GF-D8 (cell line): ENCODE data around the gene PUS7.
"Not testable (repeated sequence)": the region's sequence is repeated elsewhere in the genome, so short reads cannot be mapped to it uniquely, and the experiment has no call there.

Experiments used
- DNase-seq: peaks from one replicate; lab custom pipeline; 2025; lab: John Stamatoyannopoulos, UW

The PUS7 gene

DNA sequence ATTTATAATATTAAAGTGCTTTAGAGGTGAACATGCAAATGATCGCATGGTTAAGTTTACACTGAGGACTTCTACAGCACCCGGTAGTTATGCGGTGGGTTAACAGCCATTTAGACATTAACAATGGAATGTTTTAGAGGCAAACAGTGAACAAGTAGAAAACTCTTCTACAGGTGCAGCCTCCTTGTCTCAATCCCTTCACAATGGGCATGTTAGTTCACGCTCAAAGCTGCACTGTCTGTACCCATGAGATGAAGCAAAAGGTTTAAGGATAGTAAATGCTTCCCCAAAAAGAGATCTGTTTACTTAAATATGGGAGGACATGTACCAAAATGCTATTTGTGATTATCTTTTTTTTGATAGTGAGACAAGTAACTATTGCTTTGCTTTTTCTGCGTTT lies 25.1 kb downstream of the PUS7 start:
- DNase-seq: no peak

DNA sequence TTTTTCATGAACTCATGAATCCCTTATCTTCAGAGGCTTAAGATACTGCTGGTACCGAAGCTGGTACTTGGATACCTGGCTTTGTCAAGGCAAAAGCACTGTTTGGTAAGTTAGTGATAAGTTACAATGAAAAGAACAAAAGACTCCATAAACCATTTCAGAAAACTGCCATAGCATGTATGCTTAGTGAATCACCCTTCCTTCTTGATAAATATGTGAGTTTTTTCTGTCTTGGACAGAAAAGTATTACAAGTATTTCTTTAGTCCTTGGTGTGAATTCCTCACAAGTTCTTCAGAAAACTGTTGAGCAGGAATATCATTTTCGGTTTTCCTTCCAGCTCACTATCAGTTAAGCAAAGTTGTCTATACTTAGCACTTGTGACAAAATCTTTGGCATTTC lies 25.6 kb downstream of the PUS7 start:
- no peak for DNase-seq

DNA sequence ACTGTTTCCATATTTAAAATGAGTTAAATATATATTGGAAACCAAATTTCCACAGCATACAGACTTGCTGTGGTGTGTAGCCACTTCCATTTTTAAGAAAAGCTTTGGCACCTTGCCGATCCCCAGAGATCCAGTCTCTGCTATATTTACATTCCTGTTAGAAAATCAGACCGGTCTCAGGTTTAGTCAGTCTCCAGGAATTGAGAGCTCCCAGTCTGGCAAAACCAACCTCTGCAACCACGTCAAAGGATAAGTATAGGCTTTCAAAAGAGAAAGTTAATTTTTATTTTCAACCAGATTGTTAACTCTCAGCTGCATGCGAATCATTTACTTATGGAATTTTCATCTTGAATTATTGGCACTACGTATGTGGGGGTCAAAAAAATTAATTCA lies 28.2 kb downstream of the PUS7 start:
- no peak for DNase-seq

DNA sequence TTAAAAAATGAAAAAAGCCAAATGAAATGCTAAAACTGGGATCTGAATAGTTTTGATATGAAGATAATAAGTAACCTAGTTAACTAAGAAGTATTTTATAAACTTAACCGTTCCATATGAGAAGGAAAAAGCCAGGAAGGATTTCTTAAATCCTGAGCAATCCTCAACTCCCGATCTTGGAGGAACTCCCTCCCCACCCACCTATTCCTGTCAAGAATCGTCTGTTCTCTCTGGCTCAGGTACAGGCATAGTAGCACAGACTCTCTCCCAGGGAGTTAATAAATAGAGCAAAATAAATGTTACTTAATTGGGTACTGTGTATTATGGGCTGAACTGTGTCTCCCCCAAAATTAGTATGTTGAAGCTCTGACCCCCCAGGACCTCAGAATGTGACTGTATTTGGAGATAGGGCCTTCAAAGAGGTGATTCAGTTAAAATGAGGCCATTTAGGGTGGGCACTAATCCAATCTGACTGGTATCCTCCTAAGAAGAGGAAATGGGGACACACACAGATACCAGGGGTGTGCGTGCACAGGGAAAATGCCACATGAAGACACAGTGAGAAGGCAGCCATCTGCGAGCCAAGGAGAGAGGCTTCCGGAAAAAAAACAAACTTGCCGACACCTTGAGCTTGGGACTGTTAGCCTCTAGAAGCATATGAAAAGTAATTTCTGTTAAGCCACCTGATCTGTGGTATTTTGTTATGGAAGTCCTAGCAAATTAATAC lies 28.7 kb downstream of the PUS7 start:
- no peak for DNase-seq

DNA sequence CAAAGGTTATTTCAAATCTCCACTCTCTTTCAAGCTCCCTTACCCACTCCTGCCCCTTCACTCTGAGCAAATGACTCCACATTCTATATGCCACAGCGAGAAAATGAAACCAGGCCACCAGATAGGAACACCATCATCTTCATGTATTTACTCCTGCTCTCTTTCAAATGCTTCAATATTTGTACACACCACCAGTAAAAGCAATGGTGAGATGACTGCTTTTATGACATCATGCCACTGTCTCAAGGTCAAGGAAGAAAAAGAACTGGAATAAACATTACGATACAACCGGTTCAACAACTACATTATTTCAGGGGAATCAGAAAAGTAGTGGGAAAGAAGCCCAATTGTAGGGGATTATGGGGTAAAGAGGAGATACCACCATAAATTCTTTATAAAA lies 32.7 kb downstream of the PUS7 start:
- DNase-seq: no peak

DNA sequence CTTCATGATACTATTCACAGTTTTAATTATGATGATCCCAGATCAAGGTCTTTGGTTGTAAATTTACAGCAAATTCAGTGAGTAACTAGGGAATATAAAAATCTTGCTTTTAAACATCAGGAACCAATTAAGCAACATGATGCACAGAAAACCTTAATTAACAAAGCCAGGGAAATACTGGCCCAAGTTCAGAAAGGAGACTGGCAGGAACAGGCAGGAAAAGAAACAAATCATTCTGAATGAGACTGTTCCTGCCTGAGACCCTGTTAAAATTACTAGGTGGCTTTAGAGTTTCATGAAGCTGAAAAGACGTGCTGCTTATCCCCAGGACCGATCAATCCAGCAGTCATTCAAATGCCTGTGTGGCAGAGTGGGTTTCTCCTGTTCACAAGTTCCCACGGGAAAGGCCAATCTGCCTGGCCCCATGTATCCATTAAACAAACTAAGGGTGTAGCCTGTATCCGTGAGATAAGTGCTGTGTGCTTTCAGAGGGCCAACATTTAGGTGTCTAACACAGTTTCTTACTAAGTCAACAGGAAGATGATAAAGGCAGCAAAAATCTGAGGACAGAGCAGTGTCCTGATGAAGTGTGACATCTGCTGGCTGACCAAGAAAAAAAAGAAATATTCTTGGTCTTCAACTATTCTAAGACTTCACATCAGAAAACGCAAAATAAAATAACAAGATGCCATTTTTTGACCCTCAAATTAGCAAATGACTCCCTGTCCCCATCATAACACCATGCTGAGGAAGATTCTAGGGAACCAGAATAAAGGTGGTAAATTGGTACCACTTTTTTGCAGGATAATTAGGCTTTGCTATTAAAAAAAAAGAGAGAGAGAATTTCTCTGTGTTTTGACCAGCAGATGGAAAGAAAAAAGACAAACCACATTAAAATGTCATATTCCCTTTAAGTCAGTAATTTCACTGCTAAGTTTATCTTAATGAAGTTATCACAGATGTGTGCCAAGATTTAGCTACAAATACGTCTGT lies 34.2 kb downstream of the PUS7 start:
- DNase-seq: no peak

DNA sequence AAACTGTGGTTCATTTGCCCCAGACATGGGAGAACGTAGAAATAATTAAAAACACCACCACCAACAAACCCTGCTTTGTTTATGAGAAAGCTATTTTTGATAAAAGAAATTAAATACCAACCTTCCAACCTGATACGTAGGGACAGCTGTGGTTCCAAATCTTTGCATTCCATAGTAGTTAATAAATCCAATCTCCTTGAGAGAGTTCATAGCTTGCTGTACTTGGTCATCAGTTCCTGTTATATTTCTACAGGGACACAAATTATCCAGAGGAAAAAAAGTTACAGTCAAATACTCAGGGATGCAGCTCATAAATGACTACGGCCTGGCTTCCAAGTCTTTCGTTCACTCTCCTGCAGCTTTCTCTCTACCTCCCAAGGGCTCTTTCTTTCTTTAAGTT lies 41.1 kb downstream of the PUS7 start:
- DNase-seq: no peak

DNA sequence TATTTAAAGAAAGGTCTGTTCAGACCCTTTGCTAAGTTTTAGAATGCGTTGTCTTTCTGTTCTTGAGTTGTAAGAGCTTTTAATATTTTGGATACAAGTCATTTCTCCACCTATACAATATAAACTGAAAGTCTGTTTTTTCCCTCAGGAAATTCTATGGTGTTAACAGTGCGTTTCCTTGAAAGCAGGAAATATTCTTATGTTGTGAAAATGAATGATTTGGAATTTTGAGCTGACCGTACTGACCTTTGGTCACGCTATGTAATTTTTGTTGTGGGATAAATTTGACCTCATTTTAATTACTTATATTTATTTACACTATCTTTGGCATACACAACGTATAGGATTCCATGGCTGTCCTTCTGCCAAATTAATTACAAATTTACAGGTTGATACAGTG lies 43.5 kb downstream of the PUS7 start:
- no peak for DNase-seq

DNA sequence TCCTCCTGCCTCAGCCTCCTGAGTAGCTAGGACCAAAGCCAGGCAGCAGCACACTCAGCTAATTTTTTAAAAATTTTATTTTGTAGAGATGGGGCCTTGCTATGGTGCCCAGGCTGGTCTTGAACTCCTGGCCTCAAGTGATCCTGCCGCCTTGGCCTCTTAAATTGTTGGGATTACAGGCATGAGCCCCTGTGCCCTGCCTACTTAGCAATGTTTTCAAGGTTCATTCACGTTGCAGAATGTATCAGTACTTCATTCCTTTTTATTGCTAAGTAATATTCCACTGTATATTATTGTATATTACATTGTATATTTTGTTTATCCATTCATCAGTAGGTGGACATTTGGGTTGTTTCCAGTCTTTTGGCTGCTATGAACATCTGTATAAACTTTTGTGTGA lies 44.2 kb downstream of the PUS7 start:
- DNase-seq: no peak

DNA sequence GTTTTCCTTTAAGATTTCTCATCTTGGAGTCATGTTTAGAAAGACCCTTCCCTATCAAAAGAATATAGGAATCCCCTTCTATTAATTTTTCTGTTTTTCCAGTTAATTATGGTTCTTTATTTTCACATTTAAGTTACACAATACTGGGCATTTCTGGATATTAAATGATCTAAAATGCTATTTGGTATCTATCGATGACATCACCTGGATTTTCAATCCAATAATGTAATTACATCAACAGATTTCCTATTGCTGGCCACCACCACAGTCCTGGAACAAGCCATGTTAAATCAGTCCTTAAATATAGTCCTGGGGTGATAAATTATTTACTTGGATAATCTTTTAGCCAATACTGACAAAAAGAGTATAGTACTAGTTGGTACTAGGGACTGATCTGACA lies 48.0 kb downstream of the PUS7 start:
- DNase-seq: no peak

DNA sequence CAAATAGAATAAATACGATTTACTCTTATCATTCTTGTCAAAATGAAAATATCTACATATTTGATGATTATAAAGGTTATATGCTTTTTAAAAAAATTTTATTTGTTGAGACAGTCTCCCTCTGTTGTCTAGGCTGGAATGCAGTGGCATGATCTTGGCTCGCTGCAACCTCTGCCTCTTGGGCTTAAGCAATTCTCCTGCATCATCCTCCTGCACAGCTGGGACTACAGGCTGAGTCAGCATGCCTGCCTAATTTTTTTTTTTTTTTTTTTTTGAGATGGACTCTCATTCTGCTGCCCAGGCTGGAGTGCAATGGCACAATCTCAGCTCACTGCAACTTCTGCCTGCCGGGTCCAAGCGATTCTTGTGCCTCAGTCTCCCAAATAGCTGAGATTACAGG lies 48.9 kb downstream of the PUS7 start:
- no peak for DNase-seq

DNA sequence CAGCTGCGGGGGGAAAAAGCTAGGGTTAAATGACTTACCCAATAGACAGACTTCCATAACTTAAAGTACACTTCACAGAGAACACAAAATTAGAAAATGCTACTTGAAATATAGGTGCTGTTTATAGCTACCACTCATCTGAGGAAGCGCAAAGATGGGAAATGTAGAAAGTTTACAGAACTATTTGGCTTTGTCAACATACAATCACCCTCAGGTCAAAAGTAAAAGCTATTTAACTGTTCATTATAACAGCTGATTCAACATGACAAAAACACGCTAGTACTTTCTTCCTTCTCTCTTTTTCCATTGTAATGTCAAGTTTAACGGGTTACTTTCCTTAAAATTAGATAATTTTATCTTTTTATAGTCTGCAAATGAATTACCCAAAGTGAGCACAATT lies 51.2 kb downstream of the PUS7 start:
- no peak for DNase-seq

DNA sequence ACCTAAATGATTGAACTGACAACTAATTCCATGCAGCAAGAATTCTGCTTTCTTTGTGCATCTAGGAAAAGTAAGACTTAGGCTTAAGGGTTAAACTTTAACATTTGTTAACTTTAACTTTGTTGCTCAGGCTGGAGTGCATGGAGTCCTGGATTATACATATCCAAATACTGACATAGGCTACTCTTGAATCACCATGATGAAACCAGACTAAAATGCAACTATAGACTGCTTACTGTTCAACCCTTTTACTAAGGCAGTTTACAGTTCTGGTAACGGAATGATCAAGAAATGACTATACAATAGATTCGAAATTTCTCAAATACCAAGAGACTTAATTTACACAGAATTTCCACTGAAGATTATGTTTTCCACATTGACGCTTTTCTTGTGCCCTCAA lies 52.0 kb downstream of the PUS7 start:
- no peak for DNase-seq

DNA sequence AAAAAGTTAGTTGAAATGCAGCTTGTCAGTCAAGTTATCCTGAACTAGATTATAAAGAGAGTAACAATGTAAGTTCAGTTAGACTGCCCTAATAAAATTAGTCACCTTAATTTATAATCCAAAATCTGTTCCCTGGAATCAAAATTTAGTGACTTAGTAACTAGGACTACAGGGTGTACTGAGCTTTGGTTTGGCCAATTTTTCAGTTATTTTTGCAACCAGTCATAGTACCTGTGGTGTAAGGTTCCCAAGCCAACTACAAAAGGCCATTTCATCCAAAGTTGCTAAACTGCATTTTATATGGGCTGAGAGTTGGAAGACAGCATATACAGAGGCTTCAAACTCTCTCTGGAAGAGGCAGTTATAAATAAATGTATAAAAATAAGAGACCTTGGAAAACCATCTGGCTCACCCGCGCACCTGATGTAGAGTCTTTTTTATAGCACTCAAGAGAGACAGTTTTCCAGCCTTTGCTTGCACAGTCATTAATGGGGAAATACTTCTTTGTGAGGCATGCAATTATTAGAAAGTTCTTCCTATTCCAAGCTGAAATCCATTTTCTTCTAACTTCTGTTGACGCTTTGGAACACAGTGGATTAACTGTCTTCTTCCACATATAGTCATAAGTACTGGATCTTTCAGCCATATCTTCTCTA lies 59.2 kb downstream of the PUS7 start:
- DNase-seq: no peak

DNA sequence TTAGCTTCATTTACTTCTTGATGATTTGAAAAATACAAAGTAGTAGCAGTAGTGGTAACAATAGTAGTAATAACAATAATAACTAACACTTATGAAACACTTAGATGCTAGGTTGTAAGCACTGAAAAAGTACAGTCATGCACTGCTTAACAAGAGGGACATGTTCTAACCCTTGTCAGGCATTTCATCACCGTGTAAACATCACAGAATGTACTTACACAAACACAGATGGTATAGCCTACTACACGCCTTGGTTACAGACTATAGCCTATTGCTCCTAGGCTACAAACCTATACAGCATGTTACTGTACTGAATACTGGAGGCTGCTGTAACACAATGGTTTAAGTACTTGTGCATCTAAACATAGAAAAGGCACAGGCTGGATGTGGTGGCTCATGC lies 60.6 kb downstream of the PUS7 start:
- DNase-seq: no peak

DNA sequence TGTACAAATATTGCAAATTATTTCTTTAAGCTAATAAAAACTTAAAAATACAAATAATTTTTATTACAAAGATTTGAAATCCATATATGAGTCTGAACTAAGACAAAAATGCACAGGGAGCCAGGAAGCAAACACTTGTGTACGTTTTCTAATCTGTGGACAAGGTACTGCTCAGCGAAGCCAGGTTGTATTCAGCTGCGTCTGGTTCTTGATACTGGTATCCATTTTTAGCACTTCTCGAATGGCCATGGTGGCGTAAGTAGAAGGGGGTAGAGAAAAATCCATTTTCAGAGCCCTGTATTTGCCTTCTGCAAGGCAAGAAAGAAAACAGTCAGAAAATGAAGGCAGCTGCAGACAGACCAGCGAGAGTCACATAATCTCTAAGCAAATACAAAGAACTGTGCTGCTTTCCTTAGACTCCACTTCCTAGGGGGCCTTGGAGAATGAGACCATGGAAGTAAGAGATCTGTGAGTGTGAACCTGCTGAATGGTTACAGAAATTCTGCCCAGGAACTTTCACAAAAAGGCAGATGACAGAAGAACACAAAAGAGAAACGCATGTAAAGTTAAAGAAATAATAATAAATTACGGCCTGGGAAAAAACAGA lies 64.3 kb downstream of the PUS7 start:
- DNase-seq: no peak

DNA sequence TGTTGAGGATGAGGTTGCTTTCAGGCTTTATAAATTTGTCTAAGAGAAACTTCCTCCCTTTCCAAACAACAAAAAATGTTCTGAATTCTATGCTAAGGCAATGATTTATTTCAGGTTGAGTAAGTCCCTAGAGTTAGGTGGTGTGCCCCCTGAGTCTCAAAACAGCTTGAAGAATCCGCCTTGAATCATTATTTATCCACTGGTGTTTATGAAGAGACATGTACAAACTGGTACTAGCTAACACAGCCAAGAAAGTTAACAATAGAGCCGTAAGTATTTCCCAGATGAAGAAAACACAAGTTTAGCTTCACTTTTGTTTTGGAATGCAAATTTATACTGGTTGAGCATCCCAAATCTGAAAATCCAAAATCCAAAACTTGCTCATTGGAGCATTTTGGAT lies 67.2 kb downstream of the PUS7 start:
- no peak for DNase-seq

DNA sequence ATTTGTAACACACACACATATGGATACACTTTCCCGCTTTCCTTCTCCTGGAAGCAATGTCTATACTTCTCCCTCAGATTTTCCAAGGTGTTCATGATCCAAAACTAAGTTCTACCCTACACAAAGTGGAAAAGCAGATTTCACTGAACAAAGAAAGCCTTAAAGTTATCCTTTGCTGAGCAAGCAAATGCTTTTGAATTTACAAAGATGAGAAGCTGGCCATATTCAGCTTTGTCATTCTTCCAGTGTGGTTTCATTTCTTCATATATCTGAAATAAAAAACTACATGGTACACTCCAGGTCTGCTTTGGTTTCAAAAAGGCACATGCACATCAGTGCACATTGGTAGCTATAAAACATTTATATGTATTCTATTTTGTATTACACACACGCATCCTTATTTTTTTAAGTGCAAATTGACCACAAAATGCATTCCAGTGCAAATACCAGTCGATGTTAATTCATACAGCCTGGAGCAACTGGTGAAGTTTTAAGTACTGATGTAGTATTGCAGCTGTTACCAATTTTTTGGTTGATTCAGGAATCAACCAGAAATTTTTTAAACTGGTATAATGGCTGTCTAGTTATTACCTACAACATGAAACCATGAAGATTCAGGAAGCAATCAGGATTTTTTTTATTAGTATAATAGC lies 67.8 kb downstream of the PUS7 start:
- no peak for DNase-seq

DNA sequence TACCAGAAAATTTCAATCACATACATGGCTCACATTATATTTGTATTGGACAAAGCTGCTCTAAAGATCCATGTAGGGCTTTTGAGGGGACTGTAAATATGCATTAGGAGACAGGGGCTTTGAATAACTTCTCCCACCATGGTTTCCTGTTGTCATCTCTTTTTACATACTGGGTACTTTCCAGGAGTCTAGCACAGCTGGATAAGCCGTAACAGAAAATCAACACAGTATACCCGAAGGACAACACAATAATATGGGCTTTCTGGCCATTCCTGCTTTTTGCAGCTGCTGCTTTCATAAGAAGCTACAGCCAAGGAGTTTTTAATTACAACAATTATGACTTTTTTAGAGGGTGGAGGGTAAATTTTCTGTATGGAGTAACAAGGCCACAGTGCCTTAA lies 70.0 kb downstream of the PUS7 start:
- DNase-seq: no peak

DNA sequence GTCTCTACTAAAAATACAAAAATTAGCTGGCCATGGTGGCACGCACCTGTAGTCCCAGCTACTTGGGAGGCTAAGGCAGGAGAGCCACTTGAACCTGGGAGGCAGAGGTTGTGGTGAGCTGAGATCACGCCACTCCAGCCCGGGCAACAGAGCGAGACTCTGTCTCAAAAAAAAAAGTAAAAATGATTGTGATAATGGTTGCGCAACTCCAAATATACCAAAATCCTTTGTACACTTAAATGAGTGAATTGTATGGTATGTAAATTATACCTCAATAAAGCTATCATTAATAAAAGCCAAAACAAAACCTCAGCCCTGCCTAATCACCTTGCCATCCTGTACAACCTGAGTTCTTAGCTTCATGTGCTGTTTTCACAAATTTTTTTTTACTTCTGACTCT lies 71.2 kb downstream of the PUS7 start:
- not testable (repeated sequence) for DNase-seq

DNA sequence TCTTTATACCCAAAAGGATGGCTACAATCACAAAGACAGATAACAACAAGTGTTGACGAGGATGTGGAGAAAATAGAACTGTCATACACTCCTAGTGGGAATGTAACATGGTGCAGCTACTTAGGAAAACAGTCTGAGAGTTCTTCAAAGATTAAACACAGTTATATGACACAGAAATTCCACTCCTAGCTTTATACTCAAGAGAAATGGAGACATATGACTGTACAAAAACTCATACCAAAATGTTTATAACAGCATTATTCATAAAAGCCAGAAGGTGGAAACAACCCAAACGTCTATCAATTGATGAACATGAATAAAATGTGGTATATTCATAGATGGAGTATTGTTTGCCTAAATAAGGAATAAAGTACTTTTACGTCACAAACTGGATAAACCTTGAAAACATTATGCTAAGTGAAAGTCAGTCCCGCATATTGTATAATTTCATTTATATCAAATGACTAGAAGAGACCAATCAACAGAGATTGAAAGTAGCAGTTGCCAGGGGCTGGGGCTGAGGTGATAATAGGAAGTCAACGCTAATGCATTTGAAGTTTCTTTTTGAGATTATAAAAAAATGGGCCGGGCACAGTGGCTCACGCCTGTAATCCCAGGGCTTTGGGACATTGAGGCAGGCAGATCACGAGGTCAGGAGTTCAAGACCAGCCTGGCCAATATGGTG lies 71.8 kb downstream of the PUS7 start:
- DNase-seq: no peak
